ENCODE measurements around the gene PDSS2.
"Not testable (repeated sequence)": the region's sequence is repeated elsewhere in the genome, so short reads cannot be mapped to it uniquely, and the experiment has no call there.

Gene PDSS2

GRCh38 chr6:107434812-107435211 is 24.6 kb downstream of the PDSS2 start:
- no peak overlapping the region for H3K9ac ChIP-seq (ENCODE audit: low read length)

DNA sequence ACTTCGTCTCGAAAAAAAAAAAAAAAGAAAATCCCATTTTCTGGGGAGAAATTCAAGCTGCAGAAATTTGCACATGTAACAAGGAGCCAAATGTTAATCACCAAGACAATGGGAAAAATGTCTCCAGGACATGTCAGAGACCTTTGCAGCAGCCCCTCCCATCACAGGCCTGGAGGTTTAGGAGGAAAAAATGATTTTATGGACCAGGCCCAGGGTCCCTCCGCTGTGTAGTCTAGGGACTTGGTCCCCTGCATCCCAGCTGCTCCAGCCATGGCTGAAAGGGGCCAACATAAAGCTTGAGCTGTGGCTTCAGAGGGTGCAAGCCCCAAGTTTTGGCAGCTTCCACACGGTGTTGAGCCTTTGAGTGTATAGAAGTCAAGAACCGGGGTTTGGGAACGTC is 33.4 kb downstream of the PDSS2 start:
- H3K27me3 ChIP-seq (ENCODE audit: insufficient read depth, low read length); H3K9me2 ChIP-seq (ENCODE audit: low read depth, low read length); H4K20me1 ChIP-seq (ENCODE audit: insufficient read depth, low read length); H3F3A ChIP-seq (ENCODE audit: insufficient read depth, low read length); H2AFZ ChIP-seq (ENCODE audit: low read length); H3K9me3 ChIP-seq (ENCODE audit: low read length); H3K4me3 ChIP-seq (ENCODE audit: low read depth, low read length, poor library complexity, severe bottlenecking); H3K9ac ChIP-seq (ENCODE audit: low read length); H3K27ac ChIP-seq (ENCODE audit: low read depth, low read length, poor library complexity, severe bottlenecking); H3K4me2 ChIP-seq (ENCODE audit: low read length); H3K4me1 ChIP-seq (ENCODE audit: insufficient read depth, low read length, severe bottlenecking): not testable (repeated sequence)
- Histone ChIP-seq H3K36me3 (ENCODE audit: insufficient read depth, low read length) (peaks cover 18% of the 10 kb centered on the region), H3K79me2 (ENCODE audit: insufficient read depth, low read length) (peaks cover 16% of the 10 kb centered on the region; the same call in 1 of the 2 replicates)

More at GRCh38 chr6:107434812-107435211, 24.6 kb downstream of the PDSS2 start:
- Histone ChIP-seq H3K4me1 (ENCODE audit: insufficient read depth, low read length, severe bottlenecking) (no peaks in the 10 kb centered on the region), H3K36me3 (ENCODE audit: insufficient read depth, low read length) (no peaks in the 10 kb centered on the region), H3K27me3 (ENCODE audit: insufficient read depth, low read length) (no peaks in the 10 kb centered on the region), H3K4me2 (ENCODE audit: low read length) (no peak overlapping the region), H3K9me3 (ENCODE audit: low read length) (no peaks in the 10 kb centered on the region), H3K4me3 (ENCODE audit: low read depth, low read length, poor library complexity, severe bottlenecking) (no peak overlapping the region), H3K27ac (ENCODE audit: low read depth, low read length, poor library complexity, severe bottlenecking) (no peak overlapping the region), H3K9me2 (ENCODE audit: low read depth, low read length) (no peaks in the 10 kb centered on the region), H4K20me1 (ENCODE audit: insufficient read depth, low read length) (no peaks in the 10 kb centered on the region), H3F3A (ENCODE audit: insufficient read depth, low read length) (no peaks in the 10 kb centered on the region), H2AFZ (ENCODE audit: low read length) (no peak overlapping the region), H3K79me2 (ENCODE audit: insufficient read depth, low read length) (peaks cover 30% of the 10 kb centered on the region)
- no peak for TF ChIP-seq CTCF (IDR thresholded peaks at IDR 0.05; ENCODE audit: low read length)
- TF ChIP-seq EZH2 (IDR thresholded peaks at IDR 0.05; ENCODE audit: borderline replicate concordance, low read length), result no peak

DNA sequence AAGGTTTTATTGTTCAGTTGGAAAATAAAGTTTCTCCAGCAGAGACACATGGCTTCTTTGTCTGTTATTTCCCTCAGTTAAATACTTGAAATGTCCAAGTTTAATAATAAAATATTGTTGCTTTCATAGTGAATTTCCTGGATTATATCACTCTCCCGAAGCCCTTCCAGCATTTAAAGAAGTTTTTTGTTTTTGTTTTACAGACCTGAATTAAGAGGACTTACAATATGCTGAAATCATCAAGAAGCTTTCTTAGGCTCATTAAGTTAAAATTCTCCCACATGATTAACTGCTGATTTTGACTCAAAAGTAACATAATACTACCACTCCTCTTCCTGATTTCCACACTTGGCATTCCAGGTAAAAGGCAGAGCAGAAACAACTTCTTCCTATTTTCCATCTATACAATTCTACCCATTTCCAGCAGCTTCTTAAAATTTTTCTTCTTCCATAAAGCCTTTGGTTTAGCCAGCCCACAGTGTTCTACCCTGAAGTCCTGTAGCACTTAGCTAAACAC is 35.8 kb downstream of the PDSS2 start:
- TF ChIP-seq EZH2 (IDR thresholded peaks at IDR 0.05; ENCODE audit: borderline replicate concordance, low read length), result no peak
- no peak for TF ChIP-seq CTCF (IDR thresholded peaks at IDR 0.05; ENCODE audit: low read length)
- H3K4me2 ChIP-seq (ENCODE audit: low read length), result no peak overlapping the region
- no peaks in the 10 kb centered on the region for H3K27me3 ChIP-seq (ENCODE audit: insufficient read depth, low read length)
- peaks cover 36% of the 10 kb centered on the region for H3K79me2 ChIP-seq (ENCODE audit: insufficient read depth, low read length)
- no peak overlapping the region for H3K9ac ChIP-seq (ENCODE audit: low read length)
- H3F3A ChIP-seq (ENCODE audit: insufficient read depth, low read length), result no peaks in the 10 kb centered on the region
- no peaks in the 10 kb centered on the region for H3K9me2 ChIP-seq (ENCODE audit: low read depth, low read length)
- H3K9me3 ChIP-seq (ENCODE audit: low read length), result peaks cover 3% of the 10 kb centered on the region; the same call in 1 of the 2 replicates
- no peak overlapping the region for H2AFZ ChIP-seq (ENCODE audit: low read length)
- no peak overlapping the region for H3K4me3 ChIP-seq (ENCODE audit: low read depth, low read length, poor library complexity, severe bottlenecking)
- H3K27ac ChIP-seq (ENCODE audit: low read depth, low read length, poor library complexity, severe bottlenecking), result no peak overlapping the region
- peaks cover 11% of the 10 kb centered on the region for H3K4me1 ChIP-seq (ENCODE audit: insufficient read depth, low read length, severe bottlenecking)
- H4K20me1 ChIP-seq (ENCODE audit: insufficient read depth, low read length), result no peaks in the 10 kb centered on the region
- H3K36me3 ChIP-seq (ENCODE audit: insufficient read depth, low read length), result peaks cover 10% of the 10 kb centered on the region

DNA sequence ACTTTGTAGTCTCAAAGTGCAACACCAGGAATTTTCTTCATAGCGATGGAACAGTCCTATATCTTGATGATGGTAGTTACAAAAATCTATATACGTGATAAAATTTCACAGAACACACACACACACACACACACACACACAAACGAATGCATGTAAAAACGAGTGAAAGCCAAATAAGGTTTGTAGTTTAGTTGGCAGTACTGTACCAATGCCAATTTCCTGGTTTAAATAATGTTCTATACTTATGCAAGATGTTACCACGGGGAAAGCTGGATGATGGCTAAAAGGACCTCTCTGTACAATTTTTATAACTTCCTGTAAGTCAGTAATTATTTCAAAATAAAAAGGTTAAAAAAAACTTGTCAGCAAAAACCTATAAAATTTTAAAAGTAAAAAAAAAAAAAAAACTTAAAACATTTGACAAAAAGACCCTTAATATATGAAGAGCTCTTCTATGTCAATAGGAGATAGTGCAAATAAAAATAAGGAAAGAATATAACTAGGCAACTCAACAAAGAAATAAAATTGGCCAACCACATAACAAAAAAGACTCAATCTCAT is 37.6 kb downstream of the PDSS2 start:
- no peaks in the 10 kb centered on the region for H4K20me1 ChIP-seq (ENCODE audit: insufficient read depth, low read length)
- H3K9me3 ChIP-seq (ENCODE audit: low read length), result peaks cover 3% of the 10 kb centered on the region; the same call in 1 of the 2 replicates
- no peak overlapping the region for H3K4me3 ChIP-seq (ENCODE audit: low read depth, low read length, poor library complexity, severe bottlenecking)
- H3F3A ChIP-seq (ENCODE audit: insufficient read depth, low read length), result no peaks in the 10 kb centered on the region
- H3K79me2 ChIP-seq (ENCODE audit: insufficient read depth, low read length), result peaks cover 38% of the 10 kb centered on the region
- H3K9me2 ChIP-seq (ENCODE audit: low read depth, low read length), result no peaks in the 10 kb centered on the region
- H3K27me3 ChIP-seq (ENCODE audit: insufficient read depth, low read length), result no peaks in the 10 kb centered on the region
- H3K4me1 ChIP-seq (ENCODE audit: insufficient read depth, low read length, severe bottlenecking), result peaks cover 11% of the 10 kb centered on the region
- H3K27ac ChIP-seq (ENCODE audit: low read depth, low read length, poor library complexity, severe bottlenecking), result no peak overlapping the region
- H3K9ac ChIP-seq (ENCODE audit: low read length), result no peak overlapping the region
- H3K36me3 ChIP-seq (ENCODE audit: insufficient read depth, low read length), result peaks cover 5% of the 10 kb centered on the region
- TF ChIP-seq EZH2 (IDR thresholded peaks at IDR 0.05; ENCODE audit: borderline replicate concordance, low read length) (no peak), CTCF (IDR thresholded peaks at IDR 0.05; ENCODE audit: low read length) (no peak)
- no peak overlapping the region for H3K4me2 ChIP-seq (ENCODE audit: low read length)
- H2AFZ ChIP-seq (ENCODE audit: low read length), result no peak overlapping the region

Measured in OCI-LY1 (cell line).